Parathyroid adenoma (tissue), 2 donors: ENCODE measurements around the gene IL1RAPL2.

Source experiments
- H2AFZ ChIP-seq: fragments of 300-600 bp; sonication (generic); one replicate; pipeline ENCODE4 v1.7.0; 2017; ENCODE audit warnings: antibody characterized with exemption, mild to moderate bottlenecking
- H3K27ac ChIP-seq: fragments of 300-600 bp; sonication (generic); one replicate; pipeline ENCODE4 v1.7.0; 2017
- H3K27me3 ChIP-seq: fragments of 300-600 bp; sonication (generic); one replicate; pipeline ENCODE4 v1.7.0; 2017; ENCODE audit warnings: low read length; ENCODE audit not compliant: control insufficient read depth, insufficient read depth
- H3K36me3 ChIP-seq: fragments of 300-600 bp; sonication (generic); one replicate; pipeline ENCODE4 v1.7.0; 2017; ENCODE audit warnings: low read length; ENCODE audit not compliant: control insufficient read depth, insufficient read depth
- H3K4me1 ChIP-seq: fragments of 300-600 bp; sonication (generic); one replicate; pipeline ENCODE4 v1.7.0; 2017; ENCODE audit warnings: control low read depth
- H3K4me2 ChIP-seq: fragments of 300-600 bp; sonication (generic); one replicate; pipeline ENCODE4 v1.7.0; 2017; ENCODE audit warnings: low read length
- H3K4me3 ChIP-seq: fragments of 300-600 bp; sonication (generic); one replicate; pipeline ENCODE4 v1.7.0; 2017; ENCODE audit warnings: low read depth, low read length
- H3K79me2 ChIP-seq: fragments of 300-600 bp; sonication (generic); one replicate; pipeline ENCODE4 v1.7.0; 2017; ENCODE audit warnings: control low read depth
- H3K9ac ChIP-seq: fragments of 300-600 bp; sonication (generic); one replicate; pipeline ENCODE4 v1.7.0; 2017; ENCODE audit warnings: mild to moderate bottlenecking
- H3K9me3 ChIP-seq: fragments of 300-600 bp; sonication (generic); one replicate; pipeline ENCODE4 v1.7.0; 2017; ENCODE audit warnings: low read length; ENCODE audit not compliant: control insufficient read depth
- TF ChIP-seq, protein P1 (sequence below): fragments of 300-600 bp; sonication (generic); IDR thresholded peaks from one replicate; pipeline ENCODE4 v1.7.0; 2017; ENCODE audit warnings: antibody characterized with exemption, mild to moderate bottlenecking
- donor health status: primary hyperparathyroidism.

The IL1RAPL2 gene

DNA sequence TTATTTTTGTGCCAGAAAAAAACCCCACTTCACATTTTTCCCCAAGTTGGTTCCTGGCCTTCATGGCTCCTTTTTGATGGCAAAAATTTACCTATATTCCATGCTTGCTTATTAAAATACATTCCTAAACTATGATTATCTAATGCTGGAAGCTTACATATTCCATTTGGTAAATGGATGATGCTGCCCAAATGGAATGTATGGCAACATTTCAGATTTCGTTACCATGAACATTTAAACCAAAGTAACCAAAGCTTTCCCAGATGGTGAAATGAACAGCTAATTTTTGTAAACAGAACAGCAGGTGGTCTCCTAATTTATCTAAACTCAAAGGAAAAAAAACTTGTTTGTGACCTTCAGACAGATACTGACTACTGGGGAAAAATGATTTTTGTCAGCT, 765.2 kb downstream of the IL1RAPL2 start:
- H2AFZ ChIP-seq = no peak overlapping the region
- H3K27me3 ChIP-seq = no peaks in the 10 kb centered on the region
- H3K36me3 ChIP-seq = no peaks in the 10 kb centered on the region
- no peak overlapping the region for H3K4me2 ChIP-seq
- H3K9me3 ChIP-seq = no peaks in the 10 kb centered on the region
- H3K4me1 ChIP-seq = no peaks in the 10 kb centered on the region
- H3K27ac ChIP-seq = no peak overlapping the region
- no peak overlapping the region for H3K9ac ChIP-seq
- no peak overlapping the region for H3K4me3 ChIP-seq
- no peaks in the 10 kb centered on the region for H3K79me2 ChIP-seq
- TF ChIP-seq, protein P1, sequence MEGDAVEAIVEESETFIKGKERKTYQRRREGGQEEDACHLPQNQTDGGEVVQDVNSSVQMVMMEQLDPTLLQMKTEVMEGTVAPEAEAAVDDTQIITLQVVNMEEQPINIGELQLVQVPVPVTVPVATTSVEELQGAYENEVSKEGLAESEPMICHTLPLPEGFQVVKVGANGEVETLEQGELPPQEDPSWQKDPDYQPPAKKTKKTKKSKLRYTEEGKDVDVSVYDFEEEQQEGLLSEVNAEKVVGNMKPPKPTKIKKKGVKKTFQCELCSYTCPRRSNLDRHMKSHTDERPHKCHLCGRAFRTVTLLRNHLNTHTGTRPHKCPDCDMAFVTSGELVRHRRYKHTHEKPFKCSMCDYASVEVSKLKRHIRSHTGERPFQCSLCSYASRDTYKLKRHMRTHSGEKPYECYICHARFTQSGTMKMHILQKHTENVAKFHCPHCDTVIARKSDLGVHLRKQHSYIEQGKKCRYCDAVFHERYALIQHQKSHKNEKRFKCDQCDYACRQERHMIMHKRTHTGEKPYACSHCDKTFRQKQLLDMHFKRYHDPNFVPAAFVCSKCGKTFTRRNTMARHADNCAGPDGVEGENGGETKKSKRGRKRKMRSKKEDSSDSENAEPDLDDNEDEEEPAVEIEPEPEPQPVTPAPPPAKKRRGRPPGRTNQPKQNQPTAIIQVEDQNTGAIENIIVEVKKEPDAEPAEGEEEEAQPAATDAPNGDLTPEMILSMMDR = no peak

DNA sequence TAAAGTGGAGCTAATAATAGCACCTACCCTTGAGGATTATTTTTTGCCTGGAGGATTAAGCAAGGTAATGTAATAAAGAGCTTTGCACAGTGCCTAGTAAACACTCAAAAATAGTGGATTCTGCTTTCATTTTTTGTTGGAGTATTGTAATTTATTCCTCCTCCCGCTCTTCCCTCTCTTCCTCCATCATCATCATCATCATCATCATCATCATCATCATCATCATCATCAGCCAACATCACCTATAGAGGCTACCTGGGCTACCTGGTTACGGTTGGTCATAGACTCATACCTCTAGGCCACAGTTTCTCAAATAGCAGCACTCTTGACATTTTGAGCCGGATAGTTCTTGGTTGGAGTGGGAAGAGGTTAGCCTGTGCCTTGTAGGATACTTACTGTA, 781.4 kb downstream of the IL1RAPL2 start:
- Histone ChIP-seq H3K36me3 (no peaks in the 10 kb centered on the region), H3K4me3 (no peak overlapping the region), H3K4me2 (no peak overlapping the region), H3K27me3 (no peaks in the 10 kb centered on the region), H3K9ac (no peak overlapping the region), H3K79me2 (no peaks in the 10 kb centered on the region), H3K4me1 (no peaks in the 10 kb centered on the region), H3K9me3 (no peaks in the 10 kb centered on the region), H3K27ac (no peak overlapping the region), H2AFZ (no peak overlapping the region)
- TF ChIP-seq, protein P1 = no peak

DNA sequence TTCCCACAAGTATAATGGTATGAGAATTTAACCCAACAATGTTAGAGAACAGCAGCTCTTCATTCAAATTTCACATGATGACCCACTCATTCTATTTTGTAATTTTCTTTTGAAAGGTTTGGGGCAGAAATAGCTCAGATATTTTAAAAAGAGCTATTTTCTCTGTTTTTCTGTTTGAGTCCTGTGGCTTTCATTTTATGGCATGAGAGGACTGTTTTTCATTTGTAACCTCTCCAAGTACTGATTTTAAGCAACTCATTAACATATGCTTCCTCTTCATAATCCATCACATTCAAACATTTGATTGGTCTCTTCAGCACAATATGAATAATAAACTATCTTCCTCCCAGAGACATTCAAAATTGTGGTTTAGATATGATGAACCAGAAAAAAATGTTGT, 783.5 kb downstream of the IL1RAPL2 start:
- Histone ChIP-seq H3K9me3 (no peaks in the 10 kb centered on the region), H3K4me2 (no peak overlapping the region), H3K27me3 (no peaks in the 10 kb centered on the region), H3K36me3 (no peaks in the 10 kb centered on the region), H2AFZ (no peak overlapping the region), H3K4me3 (no peak overlapping the region), H3K9ac (no peak overlapping the region), H3K4me1 (no peaks in the 10 kb centered on the region), H3K79me2 (no peaks in the 10 kb centered on the region), H3K27ac (no peak overlapping the region)
- TF ChIP-seq, protein P1 = no peak

DNA sequence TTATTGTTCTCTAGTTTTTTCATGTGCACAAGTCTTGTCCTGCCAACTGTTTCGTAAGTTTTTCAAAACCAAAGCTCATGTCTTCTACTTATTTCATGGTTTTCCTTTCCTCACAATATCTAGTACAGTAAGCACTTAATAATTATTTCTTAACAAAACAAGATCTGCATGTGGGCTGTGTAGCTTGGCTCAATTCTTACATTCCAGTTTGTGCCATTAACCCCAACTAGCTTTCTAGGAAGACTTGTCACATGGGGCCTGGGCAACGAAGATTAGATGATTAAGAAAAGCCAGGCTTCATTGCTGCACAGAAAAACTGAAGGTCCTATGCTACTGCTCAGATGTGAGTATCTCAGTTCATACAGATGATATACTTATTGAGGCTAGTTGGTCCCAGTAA, 809.8 kb downstream of the IL1RAPL2 start:
- Histone ChIP-seq H3K4me2 (no peak overlapping the region), H3K27me3 (no peaks in the 10 kb centered on the region), H3K27ac (no peak overlapping the region), H2AFZ (no peak overlapping the region), H3K79me2 (no peaks in the 10 kb centered on the region), H3K4me1 (no peaks in the 10 kb centered on the region), H3K36me3 (no peaks in the 10 kb centered on the region), H3K9ac (no peak overlapping the region), H3K9me3 (no peaks in the 10 kb centered on the region), H3K4me3 (no peak overlapping the region)
- TF ChIP-seq, protein P1 = no peak

DNA sequence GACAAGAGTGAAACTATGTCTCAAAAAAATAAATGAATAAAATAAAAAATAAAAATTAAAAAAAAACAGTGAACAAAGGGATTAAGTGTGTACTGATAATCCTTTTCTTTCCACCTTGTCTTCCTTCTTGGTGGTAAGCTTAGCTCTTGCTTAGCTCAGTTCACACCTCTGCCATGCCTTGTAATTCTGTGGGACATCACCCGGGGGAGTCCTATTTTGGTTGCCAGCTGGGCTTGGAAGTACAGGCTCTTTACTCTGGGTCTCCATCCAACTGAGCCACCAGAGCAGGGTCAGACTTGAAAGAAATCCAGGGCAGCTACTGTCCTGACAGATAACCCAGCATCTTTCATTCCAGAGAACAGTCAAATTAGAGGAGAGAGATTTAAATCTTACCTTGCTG, 858.7 kb downstream of the IL1RAPL2 start:
- H3K4me1 ChIP-seq = no peaks in the 10 kb centered on the region
- no peaks in the 10 kb centered on the region for H3K79me2 ChIP-seq
- no peak overlapping the region for H3K27ac ChIP-seq
- H3K4me2 ChIP-seq = no peak overlapping the region
- H3K9me3 ChIP-seq = no peaks in the 10 kb centered on the region
- no peak overlapping the region for H2AFZ ChIP-seq
- TF ChIP-seq, protein P1 = no peak
- no peaks in the 10 kb centered on the region for H3K27me3 ChIP-seq
- H3K36me3 ChIP-seq = no peaks in the 10 kb centered on the region
- no peak overlapping the region for H3K9ac ChIP-seq
- H3K4me3 ChIP-seq = no peak overlapping the region
